GM23248 (cell line): Measurements from ENCODE around the gene SF3A2. TPM values are rescaled to one million over a fixed set of nuclear protein-coding genes. Genes with fewer than 3 reads are reported as not detected.

Experiments used
- DNase-seq: peaks from one replicate; pipeline ENCODE4 v3.0.0-alpha.2; 2015
- H2AFZ ChIP-seq: fragments of 200-600 bp; sonication (generic); 2 replicates; pipeline ENCODE4 v1.6.1; 2016; ENCODE audit warnings: antibody characterized with exemption
- H3F3A ChIP-seq: fragments of 200-600 bp; sonication (generic); 2 replicates; pipeline ENCODE4 v1.6.1; 2016; ENCODE audit warnings: mild to moderate bottlenecking, antibody characterized with exemption, mixed run types; ENCODE audit not compliant: insufficient read depth
- H3K27ac ChIP-seq: fragments of 200-600 bp; sonication (generic); 2 replicates; pipeline ENCODE4 v1.5.1; 2016; ENCODE audit warnings: mild to moderate bottlenecking
- H3K27me3 ChIP-seq: fragments of 200-600 bp; sonication (generic); replicated peaks from 2 replicates; pipeline ENCODE4 v1.6.1; 2016; ENCODE audit warnings: mild to moderate bottlenecking; ENCODE audit not compliant: insufficient read depth
- H3K36me3 ChIP-seq: fragments of 200-600 bp; sonication (generic); 2 replicates; pipeline ENCODE4 v1.6.1; 2016; ENCODE audit warnings: low read depth, mild to moderate bottlenecking
- H3K4me1 ChIP-seq: fragments of 200-600 bp; sonication (generic); 2 replicates; pipeline ENCODE4 v1.6.1; 2016; ENCODE audit warnings: mild to moderate bottlenecking; ENCODE audit not compliant: insufficient read depth
- H3K4me2 ChIP-seq: fragments of 200-600 bp; sonication (generic); one replicate; pipeline ENCODE4 v1.6.1; 2016; ENCODE audit warnings: mild to moderate bottlenecking; ENCODE audit not compliant: unreplicated experiment
- H3K4me3 ChIP-seq: fragments of 200-600 bp; sonication (generic); 2 replicates; pipeline ENCODE4 v1.5.1; 2016; ENCODE audit warnings: mild to moderate bottlenecking
- H3K79me2 ChIP-seq: fragments of 200-600 bp; sonication (generic); 2 replicates; pipeline ENCODE4 v1.6.1; 2016; ENCODE audit warnings: mild to moderate bottlenecking; ENCODE audit not compliant: insufficient read depth
- H3K9ac ChIP-seq: fragments of 200-600 bp; sonication (generic); 2 replicates; pipeline ENCODE4 v1.6.1; 2016; ENCODE audit warnings: mild to moderate bottlenecking
- H3K9me2 ChIP-seq: fragments of 200-600 bp; sonication (generic); 2 replicates; pipeline ENCODE4 v1.6.1; 2016; ENCODE audit warnings: mixed run types, mild to moderate bottlenecking, moderate library complexity; ENCODE audit not compliant: insufficient read depth
- H3K9me3 ChIP-seq: fragments of 200-600 bp; sonication (generic); one replicate; pipeline ENCODE4 v1.6.1; 2017; ENCODE audit warnings: low read depth
- H4K20me1 ChIP-seq: fragments of 200-600 bp; sonication (generic); 2 replicates; pipeline ENCODE4 v1.6.0; 2016; ENCODE audit not compliant: insufficient read depth
- EZH2 ChIP-seq: fragments of 200-600 bp; sonication (generic); IDR thresholded peaks from 2 replicates; pipeline ENCODE4 v1.6.1; 2018; ENCODE audit warnings: antibody characterized with exemption, mild to moderate bottlenecking; ENCODE audit not compliant: insufficient read depth, poor library complexity, severe bottlenecking
- EZH2phosphoT487 ChIP-seq: fragments of 200-600 bp; sonication (generic); IDR thresholded peaks from 2 replicates; pipeline ENCODE4 v1.6.1; 2018; ENCODE audit warnings: antibody characterized with exemption, moderate library complexity, mild to moderate bottlenecking, low read depth; ENCODE audit not compliant: insufficient read depth
- WGBS, 2 experiments: methylation state at CpG; one replicate each; pipeline ENCODE4 v1.1.6; 2015 to 2017; ENCODE audit warnings: low lambda C conversion rate in 2 of 2, low coverage in 1 of 2; ENCODE audit errors: missing lambda C conversion rate in 2 of 2; 5-methylcytosine and 5-hydroxymethylcytosine counted together
- in situ Hi-C: fragments of 300-500 bp; cut with MboI; formaldehyde crosslinking; loops from 2 replicates; pipeline ENCODE4 v1.15.0; 2020
- microRNA counts: library from miRNA; unstranded; fragments of <30 nt; microRNA quantifications from one replicate; lab custom pipeline; 2016
- microRNA-seq: library from miRNA; unstranded; fragments of <30 nt; microRNA quantifications from one replicate; pipeline ENCODE4, GENCODE V29; 2016; ENCODE audit warnings: borderline number of aligned reads
- polyA plus RNA-seq: library from polyadenylated mRNA; unstranded; fragments of >200 nt; fragmentation: Nextera tagmentation; extraction: Ambion mirVana; gene quantifications from 2 replicates; pipeline ENCODE4 v1.2.1, GENCODE V29; 2016
- small RNA-seq: library from RNA; depleted of rRNA; stranded (forward); fragments of <200 nt; gene quantifications from one replicate; pipeline ENCODE3, GENCODE V24; 2014; ENCODE audit warnings: low read depth, low replicate concordance
- total RNA-seq: library from RNA; depleted of rRNA; stranded (reverse); fragments of >200 nt; shearing (Covaris generic); gene quantifications from 2 replicates; pipeline ENCODE4 v1.2.3, GENCODE V29; 2014; rRNA removed

The SF3A2 gene
- total and polyA plus RNA-seq, 2 experiments from 2014 or later = 16.8 to 26.7 TPM

DNA sequence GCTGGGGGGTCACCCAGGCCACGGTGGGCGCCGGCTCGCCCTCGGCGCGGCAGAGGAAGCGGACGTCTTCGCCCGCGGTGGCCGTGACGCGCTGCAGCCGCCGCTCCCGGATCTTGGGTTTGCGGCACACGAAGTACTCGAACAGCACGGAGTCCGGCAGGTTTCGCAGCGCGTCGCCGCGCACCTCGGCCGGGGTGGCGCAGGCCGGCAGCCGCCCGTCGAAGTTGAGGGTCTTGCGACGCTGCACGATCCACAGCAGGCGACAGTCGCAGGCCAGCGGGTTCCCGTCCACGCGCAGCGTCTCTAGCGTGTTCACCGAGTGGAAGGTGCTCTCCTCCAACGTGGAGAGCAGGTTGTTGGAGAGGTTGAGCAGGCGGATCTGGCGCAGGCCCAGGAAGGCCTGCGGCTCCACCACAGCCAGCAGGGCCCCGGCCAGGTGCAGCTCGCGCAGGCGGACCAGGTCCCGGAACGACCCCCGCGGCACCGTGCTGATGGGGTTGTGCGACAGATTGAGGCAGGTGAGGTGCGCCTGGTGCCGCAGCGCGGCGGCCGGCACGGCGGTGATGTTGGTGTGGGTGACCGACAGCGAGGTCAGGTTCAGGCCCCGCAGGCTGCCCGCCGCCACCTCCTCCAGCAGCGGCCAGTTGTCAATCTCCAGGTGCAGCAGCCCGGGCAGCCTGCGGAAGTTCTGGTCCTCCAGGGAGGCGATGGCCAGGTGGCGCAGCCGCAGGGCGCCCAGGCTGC, 54.0 kb downstream of the SF3A2 start:
- Histone ChIP-seq H3K79me2 (no peaks in the 10 kb centered on the region), H3F3A (peaks cover 7% of the 10 kb centered on the region), H3K36me3 (no peaks in the 10 kb centered on the region), H3K27ac (no peak overlapping the region), H3K9ac (no peak overlapping the region), H3K4me3 (peak overlapping the region; percentile 51; the same call in 1 of the 2 replicates), H2AFZ (no peak overlapping the region), H3K4me1 (peaks cover 9% of the 10 kb centered on the region), H3K9me3 (no peaks in the 10 kb centered on the region), H3K27me3 (peaks cover 30% of the 10 kb centered on the region), H4K20me1 (no peaks in the 10 kb centered on the region), H3K9me2 (no peaks in the 10 kb centered on the region), H3K4me2 (peak overlapping the region; percentile 68)
- TF ChIP-seq EZH2 (peak; percentile 60), EZH2phosphoT487 (0 out of 2 replicates have a peak, but pooled peaks have one; percentile 18)
- in situ Hi-C loops = no loop called here
- DNase-seq = peak; percentile 25
- WGBS, 2 experiments = 7 to 8% methylated on average over 58 to 81 of the region's 82 CpGs

DNA sequence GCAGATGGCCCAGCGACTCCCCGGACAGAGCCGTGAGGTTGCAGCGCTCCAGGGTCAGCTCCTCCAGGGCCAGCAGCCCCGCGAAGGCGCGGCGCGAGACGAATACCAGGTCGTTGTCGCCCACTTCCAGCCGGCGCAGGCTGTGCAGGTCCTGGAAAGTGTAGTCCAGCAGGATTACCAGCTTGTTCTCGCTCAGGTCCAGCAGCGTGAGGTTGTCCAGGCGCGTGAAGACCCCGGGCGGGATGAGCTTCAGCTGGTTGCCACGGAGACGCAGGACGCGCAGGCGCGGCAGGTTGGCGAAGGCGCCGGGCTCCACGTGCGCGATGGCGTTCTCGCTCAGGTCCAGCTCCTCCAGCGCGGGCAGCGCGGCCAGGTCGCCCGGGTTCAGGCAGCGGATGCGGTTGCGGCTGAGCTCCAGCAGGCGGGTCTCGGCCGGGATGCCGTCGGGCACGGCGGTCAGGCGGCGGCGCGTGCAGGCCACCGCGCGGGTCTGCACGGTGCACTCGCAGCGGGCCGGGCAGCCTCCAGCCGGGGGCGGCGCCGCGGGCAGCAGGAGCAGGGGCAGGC, 54.6 kb downstream of the SF3A2 start:
- H3K9ac ChIP-seq = no peak overlapping the region
- no peaks in the 10 kb centered on the region for H3K9me2 ChIP-seq
- in situ Hi-C loops = no loop called here
- no peaks in the 10 kb centered on the region for H3K79me2 ChIP-seq
- H4K20me1 ChIP-seq = no peaks in the 10 kb centered on the region
- DNase-seq = peak; percentile 32
- H3K36me3 ChIP-seq = no peaks in the 10 kb centered on the region
- H3K9me3 ChIP-seq = no peaks in the 10 kb centered on the region
- H3K4me2 ChIP-seq = no peak overlapping the region
- H3K4me3 ChIP-seq = no peak overlapping the region
- 6 to 8% methylated on average over 22 to 32 of the region's 67 CpGs for WGBS, 2 experiments
- H3K4me1 ChIP-seq = peaks cover 9% of the 10 kb centered on the region
- H3K27ac ChIP-seq = no peak overlapping the region
- peaks cover 30% of the 10 kb centered on the region for H3K27me3 ChIP-seq
- H2AFZ ChIP-seq = no peak overlapping the region
- no peak for TF ChIP-seq EZH2
- TF ChIP-seq EZH2phosphoT487 = 0 out of 2 replicates have a peak, but pooled peaks have one; percentile 8
- H3F3A ChIP-seq = peaks cover 7% of the 10 kb centered on the region

DNA sequence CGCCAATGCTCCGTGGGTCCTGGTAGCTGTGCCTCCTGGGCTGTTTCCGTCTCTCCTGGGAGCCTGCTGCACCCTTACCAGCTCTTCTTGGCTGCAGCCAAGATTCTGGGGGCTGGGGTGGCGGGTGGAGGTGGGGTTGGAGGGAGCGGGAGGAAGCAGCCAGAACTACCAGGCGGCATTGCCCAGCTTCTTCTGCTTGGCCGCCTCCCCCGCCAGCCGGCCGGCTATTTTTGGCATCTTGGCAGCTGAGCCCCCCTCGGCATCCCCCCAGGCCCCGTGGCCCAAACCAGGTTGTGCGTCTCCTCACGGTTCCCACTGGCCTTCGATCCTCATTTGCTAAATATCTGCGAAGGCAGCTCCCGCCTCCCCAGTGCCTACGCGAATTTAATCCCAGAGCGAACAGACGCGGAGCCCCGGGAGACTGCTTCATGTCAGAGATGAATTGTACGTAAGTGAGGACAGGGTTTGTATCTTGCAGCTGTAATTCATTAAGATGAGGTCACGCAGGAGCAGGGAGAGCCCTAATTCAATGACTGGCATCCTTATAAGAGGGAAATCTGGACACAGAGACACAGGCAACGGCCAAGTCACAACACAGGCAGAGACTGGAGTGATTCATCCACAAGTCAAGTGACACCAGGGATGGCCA, 58.2 kb downstream of the SF3A2 start:
- H3K27ac ChIP-seq = no peak overlapping the region
- H3K9me3 ChIP-seq = no peaks in the 10 kb centered on the region
- peak; percentile 86 for DNase-seq
- peak overlapping the region; percentile 6; the same call in 1 of the 2 replicates for H3K4me3 ChIP-seq
- H2AFZ ChIP-seq = no peak overlapping the region
- no peaks in the 10 kb centered on the region for H3K36me3 ChIP-seq
- H3K4me1 ChIP-seq = peaks cover 9% of the 10 kb centered on the region
- H3F3A ChIP-seq = peaks cover 7% of the 10 kb centered on the region
- H3K27me3 ChIP-seq = peaks cover 16% of the 10 kb centered on the region; the same call in 1 of the 2 replicates
- H3K79me2 ChIP-seq = no peaks in the 10 kb centered on the region
- peak overlapping the region; percentile 38 for H3K4me2 ChIP-seq
- no peaks in the 10 kb centered on the region for H4K20me1 ChIP-seq
- WGBS, 2 experiments = 3 to 4% methylated on average over 18 to 24 of the region's 26 CpGs
- H3K9ac ChIP-seq = 0 out of 2 replicates have a peak overlapping the region, but pooled peaks have one; percentile 19
- TF ChIP-seq EZH2 (no peak), EZH2phosphoT487 (no peak)
- no peaks in the 10 kb centered on the region for H3K9me2 ChIP-seq
- in situ Hi-C loops = no loop called here

DNA sequence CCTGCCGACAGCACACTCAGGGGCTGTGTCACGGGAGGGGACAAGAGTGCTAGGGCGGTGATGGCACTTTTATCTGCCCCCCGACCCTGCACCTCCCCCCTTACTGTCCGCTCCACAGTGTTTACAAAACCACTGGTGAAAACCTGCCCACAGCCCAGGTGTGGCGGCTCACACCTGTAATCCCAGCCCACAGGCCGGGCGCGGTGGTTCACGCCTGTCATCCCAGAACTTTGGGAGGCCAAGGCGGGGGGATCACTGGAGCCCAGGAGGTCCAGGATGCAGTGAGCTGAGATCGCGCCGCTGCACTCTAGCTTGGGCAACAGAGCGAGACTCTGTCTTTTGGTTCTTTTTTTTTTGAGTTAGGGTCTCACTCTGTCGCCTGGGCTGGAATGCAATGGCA, 59.5 kb downstream of the SF3A2 start:
- Histone ChIP-seq H3K9me3 (no peaks in the 10 kb centered on the region), H2AFZ (no peak overlapping the region), H4K20me1 (no peaks in the 10 kb centered on the region), H3K9ac (no peak overlapping the region), H3F3A (peaks cover 7% of the 10 kb centered on the region), H3K36me3 (no peaks in the 10 kb centered on the region), H3K4me2 (no peak overlapping the region), H3K27ac (no peak overlapping the region), H3K4me3 (no peak overlapping the region), H3K27me3 (peaks cover 2% of the 10 kb centered on the region; the same call in 1 of the 2 replicates), H3K9me2 (no peaks in the 10 kb centered on the region), H3K4me1 (peaks cover 9% of the 10 kb centered on the region), H3K79me2 (no peaks in the 10 kb centered on the region)
- DNase-seq = no peak
- TF ChIP-seq EZH2phosphoT487 = no peak
- no peak for TF ChIP-seq EZH2
- in situ Hi-C loops = no loop called here
- 90 to 96% methylated on average over 16 of the region's 16 CpGs for WGBS, 2 experiments

MicroRNAs encoded within 50 kb of the gene (microRNA counts, 767-probe panel; counts per million panel counts)
- microRNA hsa-miR-1227 (lab: Ali Mortazavi, UCI) = 447 counts per million, percentile 86 among the panel's probes with 10 or more counts

Small RNAs within 50 kb of the gene (microRNA-seq; reads per million reads assigned to microRNA genes)
- gene MIR1227 (4.1 reads per million), gene MIR4321 (not detected)

Small RNAs within 50 kb of the gene (small RNA-seq; reads per million reads assigned to genes)
- gene MIR1227 = not detected

Other genes with a start within 250 kb of the SF3A2 start
- 69.5 and 72.0 TPM in 2 replicates for gene BTBD2, start 221.1 kb upstream of the SF3A2 start, total RNA-seq
- 6.8 and 9.0 TPM in 2 replicates for gene BTBD2, start 221.1 kb upstream of the SF3A2 start, polyA plus RNA-seq
- 78.6 and 83.2 TPM in 2 replicates for gene MKNK2, start 185.6 kb upstream of the SF3A2 start, total RNA-seq
- gene MKNK2, start 185.6 kb upstream of the SF3A2 start, polyA plus RNA-seq = 28.9 and 37.6 TPM in 2 replicates
- 38.7 and 53.1 TPM in 2 replicates for gene MOB3A, start 140.5 kb upstream of the SF3A2 start, total RNA-seq
- gene MOB3A, start 140.5 kb upstream of the SF3A2 start, polyA plus RNA-seq = 53.7 and 57.0 TPM in 2 replicates
- 1.6 and 2.3 TPM in 2 replicates for gene IZUMO4, start 139.9 kb upstream of the SF3A2 start, total RNA-seq
- 0.89 and 1.5 TPM in 2 replicates for gene IZUMO4, start 139.9 kb upstream of the SF3A2 start, polyA plus RNA-seq
- 95.4 and 97.6 TPM in 2 replicates for gene AP3D1, start 85.3 kb upstream of the SF3A2 start, total RNA-seq
- gene AP3D1, start 85.3 kb upstream of the SF3A2 start, polyA plus RNA-seq = 65.2 and 79.0 TPM in 2 replicates
- gene DOT1L, start 72.9 kb upstream of the SF3A2 start, total RNA-seq = 4.3 and 4.4 TPM in 2 replicates
- 4.0 and 5.3 TPM in 2 replicates for gene DOT1L, start 72.9 kb upstream of the SF3A2 start, polyA plus RNA-seq
- gene PLEKHJ1, start 495 bp upstream of the SF3A2 start, total RNA-seq = 68.3 and 85.1 TPM in 2 replicates
- gene PLEKHJ1, start 495 bp upstream of the SF3A2 start, polyA plus RNA-seq = 62.3 and 69.5 TPM in 2 replicates
- not detected in 2 replicates for gene AMH, start 12.5 kb downstream of the SF3A2 start, total RNA-seq
- gene AMH, start 12.5 kb downstream of the SF3A2 start, polyA plus RNA-seq = not detected in 2 replicates
- gene JSRP1, start 19.6 kb downstream of the SF3A2 start, total RNA-seq = not detected in 2 replicates
- gene JSRP1, start 19.6 kb downstream of the SF3A2 start, polyA plus RNA-seq = 0.41 TPM in 1 of 2 replicates, not detected in the other
- not detected in 2 replicates for gene PEAK3, start 45.4 kb downstream of the SF3A2 start, total RNA-seq
- gene PEAK3, start 45.4 kb downstream of the SF3A2 start, polyA plus RNA-seq = 0.19 TPM in 1 of 2 replicates, not detected in the other
- not detected in 2 replicates for gene LINGO3, start 71.3 kb downstream of the SF3A2 start, total RNA-seq
- gene LINGO3, start 71.3 kb downstream of the SF3A2 start, polyA plus RNA-seq = not detected in 2 replicates
- gene LSM7, start 91.8 kb downstream of the SF3A2 start, total RNA-seq = 87.0 and 118 TPM in 2 replicates
- gene LSM7, start 91.8 kb downstream of the SF3A2 start, polyA plus RNA-seq = 91.4 and 102 TPM in 2 replicates
- 43.0 and 61.0 TPM in 2 replicates for gene SPPL2B, start 91.9 kb downstream of the SF3A2 start, total RNA-seq
- gene SPPL2B, start 91.9 kb downstream of the SF3A2 start, polyA plus RNA-seq = 38.6 and 38.9 TPM in 2 replicates
- gene TMPRSS9, start 123.4 kb downstream of the SF3A2 start, total RNA-seq = not detected in 2 replicates
- gene TMPRSS9, start 123.4 kb downstream of the SF3A2 start, polyA plus RNA-seq = 0.28 TPM in 1 of 2 replicates, not detected in the other
- 56.4 and 57.6 TPM in 2 replicates for gene TIMM13, start 190.8 kb downstream of the SF3A2 start, total RNA-seq
- gene TIMM13, start 190.8 kb downstream of the SF3A2 start, polyA plus RNA-seq = 143 and 161 TPM in 2 replicates
- gene LMNB2, start 220.1 kb downstream of the SF3A2 start, total RNA-seq = 93.7 and 119 TPM in 2 replicates
- 25.2 and 25.9 TPM in 2 replicates for gene LMNB2, start 220.1 kb downstream of the SF3A2 start, polyA plus RNA-seq
- 89.7 TPM in 2 replicates for gene GADD45B, start 239.3 kb downstream of the SF3A2 start, total RNA-seq
- gene GADD45B, start 239.3 kb downstream of the SF3A2 start, polyA plus RNA-seq = 95.0 and 96.1 TPM in 2 replicates